ENCODE measurements around the gene GREM1.

- TF ChIP-seq CTCF (IDR thresholded peaks at IDR 0.05) (no peak), POLR2A (IDR thresholded peaks at IDR 0.05) (no peak)
Observed at GRCh38 chr15:32716915-32717425, 834 bp upstream of the GREM1 start.
